Gastrocnemius medialis (tissue), 4 donors: ENCODE data around the gene KCNQ1.

ENCODE experiments used
- CTCF ChIP-seq, 5 experiments: fragments of 450-650 bp in 3 of 5; fragments of 200-600 bp in 2 of 5; sonication (generic) in 2 of 5; IDR thresholded peaks in 4 of 5; conservative IDR thresholded peaks in 1 of 5; 1 replicate in 4 of 5; 2 replicates in 1 of 5; pipeline ENCODE4 v1.5.1; 2016 to 2019; ENCODE audit warnings: antibody characterized with exemption in 5 of 5, mild to moderate bottlenecking in 3 of 5, moderate library complexity in 3 of 5
- POLR2A ChIP-seq, 2 donors: fragments of 450-650 bp; IDR thresholded peaks; one replicate each; pipeline ENCODE4 v1.6.1; 2017; ENCODE audit warnings: antibody characterized with exemption in 2 of 2, mild to moderate bottlenecking in 2 of 2, moderate library complexity in 2 of 2

DNA sequence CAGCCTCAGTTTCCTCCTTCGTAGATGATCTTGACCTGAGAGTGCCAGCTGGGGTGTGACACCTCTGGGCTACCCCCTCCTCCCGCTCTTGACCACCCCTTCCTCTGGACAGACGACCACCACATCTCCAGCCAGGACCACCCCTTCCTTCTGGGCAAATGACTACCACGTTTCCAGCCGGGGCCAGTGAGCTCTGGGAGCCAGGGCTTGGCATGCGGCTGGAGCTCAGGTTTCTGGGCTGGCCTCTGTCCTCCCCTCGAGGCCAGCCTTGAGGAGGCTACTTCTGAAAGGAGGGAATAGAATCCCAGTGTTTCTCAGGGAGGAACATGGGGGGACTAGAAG is 134.1 kb downstream of the KCNQ1 start:
- TF ChIP-seq CTCF (IDR thresholded peaks at IDR 0.05 in 4 of 5, conservative IDR thresholded peaks at IDR 0.05 in 1 of 5), result no peak
- TF ChIP-seq POLR2A (IDR thresholded peaks at IDR 0.05), result no peak
